Glutamatergic neuron (in vitro differentiated cells): ENCODE results near the gene ZNF22. TPM values are rescaled to one million over a fixed set of nuclear protein-coding genes. Genes with fewer than 3 reads are reported as not detected.
A peak's percentile ranks its signal among the peaks of the same experiment; 100 is the strongest.

ENCODE experiments used
- DNase-seq: peaks from one replicate; pipeline ENCODE4 v3.0.0; 2022
- H3K27ac Mint-ChIP-seq: one replicate; pipeline ENCODE4 v1.8.0; 2020; ENCODE audit warnings: mild to moderate bottlenecking, mixed read lengths, inconsistent platforms; ENCODE audit not compliant: unreplicated experiment
- H3K27me3 Mint-ChIP-seq: one replicate; pipeline ENCODE4 v1.8.0; 2020; ENCODE audit warnings: mild to moderate bottlenecking, moderate library complexity, mixed read lengths, inconsistent platforms; ENCODE audit not compliant: unreplicated experiment
- H3K36me3 Mint-ChIP-seq: one replicate; pipeline ENCODE4 v1.8.0; 2020; ENCODE audit warnings: mild to moderate bottlenecking, mixed read lengths, inconsistent platforms; ENCODE audit not compliant: unreplicated experiment
- H3K4me1 Mint-ChIP-seq: one replicate; pipeline ENCODE4 v1.8.0; 2020; ENCODE audit warnings: mild to moderate bottlenecking, low read depth, mixed read lengths, inconsistent platforms; ENCODE audit not compliant: unreplicated experiment
- H3K4me3 Mint-ChIP-seq: one replicate; pipeline ENCODE4 v1.8.0; 2020; ENCODE audit warnings: mild to moderate bottlenecking, mixed read lengths, inconsistent platforms; ENCODE audit not compliant: unreplicated experiment
- H3K9me3 Mint-ChIP-seq: one replicate; pipeline ENCODE4 v1.8.0; 2020; ENCODE audit warnings: mild to moderate bottlenecking, moderate library complexity, mixed read lengths, inconsistent platforms; ENCODE audit not compliant: unreplicated experiment
- total RNA-seq: library from RNA; stranded (reverse); fragmentation: NEBNext Ultra II Directional; extraction: Animal tissue kit (Norgen Biotek cat#: 25700); gene quantifications from one replicate; pipeline ENCODE4 v1.2.1, GENCODE V29; 2021; ENCODE audit not compliant: unreplicated experiment
- TF ChIP-seq, protein P1 (sequence below): fragments of 200-600 bp; sonication (generic); IDR thresholded peaks from one replicate; pipeline ENCODE4 v1.5.0; 2021; ENCODE audit not compliant: partially characterized antibody, unreplicated experiment

ZNF22 gene
- total RNA-seq, 1 donor from 2014 or later, result 40.2 TPM

DNA sequence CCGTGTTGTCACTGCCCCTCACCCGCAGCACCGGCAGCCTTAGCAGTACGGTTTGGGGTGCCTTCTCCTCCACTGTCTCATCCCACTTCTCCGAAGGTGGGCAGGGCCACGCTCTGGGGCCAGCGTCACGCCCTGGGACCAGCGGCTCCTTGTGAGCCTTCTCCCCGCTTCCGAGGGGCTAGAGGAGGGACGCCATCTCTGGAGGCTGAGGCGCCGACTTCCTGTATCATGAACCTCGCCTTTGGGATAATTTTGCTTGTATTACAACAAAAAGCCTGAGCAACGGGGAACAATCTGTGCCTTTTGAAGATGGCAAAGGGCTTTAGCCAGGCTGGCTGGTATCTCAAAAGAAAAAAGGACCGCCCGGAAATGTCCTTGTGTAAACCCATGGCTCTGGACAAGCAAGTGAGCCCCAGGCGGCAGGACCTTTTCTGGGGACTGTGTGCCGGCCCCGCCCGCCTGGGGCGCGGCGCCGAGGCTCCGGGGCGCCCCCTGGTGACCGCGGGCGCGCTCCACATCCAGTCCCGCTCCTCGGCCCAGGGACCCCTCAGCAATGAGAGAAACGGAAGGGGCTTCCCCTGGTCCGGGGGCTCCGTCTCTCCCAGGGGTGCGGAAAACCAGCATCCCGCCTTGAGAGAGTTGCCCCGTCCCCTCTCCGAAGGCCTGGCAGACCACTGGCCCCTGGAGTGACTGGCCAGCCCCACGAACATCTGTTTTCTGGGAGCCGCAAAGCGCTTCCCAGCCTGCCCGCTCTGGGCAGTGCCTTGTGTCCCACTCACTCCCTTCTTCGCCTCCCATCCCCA is 25.9 kb upstream of the ZNF22 start:
- peak; percentile 77 for DNase-seq
- Mint-ChIP-seq H3K9me3 (peaks cover 22% of the 10 kb centered on the region), H3K4me1 (peaks cover 35% of the 10 kb centered on the region), H3K27me3 (peaks cover 18% of the 10 kb centered on the region), H3K27ac (peak overlapping the region; percentile 78), H3K36me3 (no peaks in the 10 kb centered on the region), H3K4me3 (peak overlapping the region; percentile 77)
- TF ChIP-seq, protein P1, sequence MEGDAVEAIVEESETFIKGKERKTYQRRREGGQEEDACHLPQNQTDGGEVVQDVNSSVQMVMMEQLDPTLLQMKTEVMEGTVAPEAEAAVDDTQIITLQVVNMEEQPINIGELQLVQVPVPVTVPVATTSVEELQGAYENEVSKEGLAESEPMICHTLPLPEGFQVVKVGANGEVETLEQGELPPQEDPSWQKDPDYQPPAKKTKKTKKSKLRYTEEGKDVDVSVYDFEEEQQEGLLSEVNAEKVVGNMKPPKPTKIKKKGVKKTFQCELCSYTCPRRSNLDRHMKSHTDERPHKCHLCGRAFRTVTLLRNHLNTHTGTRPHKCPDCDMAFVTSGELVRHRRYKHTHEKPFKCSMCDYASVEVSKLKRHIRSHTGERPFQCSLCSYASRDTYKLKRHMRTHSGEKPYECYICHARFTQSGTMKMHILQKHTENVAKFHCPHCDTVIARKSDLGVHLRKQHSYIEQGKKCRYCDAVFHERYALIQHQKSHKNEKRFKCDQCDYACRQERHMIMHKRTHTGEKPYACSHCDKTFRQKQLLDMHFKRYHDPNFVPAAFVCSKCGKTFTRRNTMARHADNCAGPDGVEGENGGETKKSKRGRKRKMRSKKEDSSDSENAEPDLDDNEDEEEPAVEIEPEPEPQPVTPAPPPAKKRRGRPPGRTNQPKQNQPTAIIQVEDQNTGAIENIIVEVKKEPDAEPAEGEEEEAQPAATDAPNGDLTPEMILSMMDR, result peak; percentile 95

DNA sequence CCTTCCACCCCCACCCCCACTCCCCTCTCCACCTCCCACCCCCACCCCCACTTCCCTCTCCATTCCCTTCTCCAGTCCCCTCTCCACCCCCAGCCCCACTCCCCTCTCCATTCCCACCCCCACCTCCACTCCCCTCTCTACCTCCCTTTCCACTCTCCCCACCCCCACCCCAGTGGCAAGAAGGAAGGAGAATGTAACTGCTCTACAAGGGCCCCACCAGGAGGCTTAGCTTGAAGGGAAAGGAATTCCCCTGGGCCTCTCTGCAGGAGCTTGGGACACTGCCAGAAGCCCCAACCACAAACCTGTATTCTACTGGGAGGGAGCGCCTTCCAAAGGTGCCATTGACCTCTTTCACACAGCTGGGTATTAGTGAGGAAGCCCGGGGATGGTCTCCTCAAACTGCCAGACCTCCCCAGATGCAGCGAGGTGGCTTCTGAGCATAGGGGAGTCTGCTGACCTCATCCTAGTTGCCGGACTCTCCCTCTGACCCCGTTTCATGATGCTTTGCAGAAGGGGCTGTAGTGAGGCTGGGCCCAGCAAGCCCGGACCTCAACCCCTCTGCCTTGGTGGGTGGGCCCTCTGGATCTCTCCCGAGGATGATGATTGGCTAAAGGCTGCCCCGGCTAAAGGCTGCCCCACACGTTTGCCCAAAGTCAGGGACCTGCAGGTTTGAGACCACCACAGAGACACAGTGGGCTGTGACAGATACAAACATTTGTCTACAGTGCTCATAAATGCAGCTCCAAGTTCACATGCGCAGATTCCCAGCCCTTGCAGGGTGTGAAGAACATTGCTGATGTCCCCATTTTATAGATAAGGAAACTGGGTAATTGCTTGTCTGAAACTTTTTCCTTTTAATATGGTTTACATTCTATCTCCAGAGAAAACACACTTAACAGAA is 25.0 kb upstream of the ZNF22 start:
- peak; percentile 43 for DNase-seq
- H3K36me3 Mint-ChIP-seq, result no peaks in the 10 kb centered on the region
- H3K4me3 Mint-ChIP-seq, result peak overlapping the region; percentile 80
- peak overlapping the region; percentile 88 for H3K27ac Mint-ChIP-seq
- peaks cover 21% of the 10 kb centered on the region for H3K27me3 Mint-ChIP-seq
- TF ChIP-seq, protein P1, result no peak
- H3K4me1 Mint-ChIP-seq, result peaks cover 42% of the 10 kb centered on the region
- H3K9me3 Mint-ChIP-seq, result peaks cover 22% of the 10 kb centered on the region

DNA sequence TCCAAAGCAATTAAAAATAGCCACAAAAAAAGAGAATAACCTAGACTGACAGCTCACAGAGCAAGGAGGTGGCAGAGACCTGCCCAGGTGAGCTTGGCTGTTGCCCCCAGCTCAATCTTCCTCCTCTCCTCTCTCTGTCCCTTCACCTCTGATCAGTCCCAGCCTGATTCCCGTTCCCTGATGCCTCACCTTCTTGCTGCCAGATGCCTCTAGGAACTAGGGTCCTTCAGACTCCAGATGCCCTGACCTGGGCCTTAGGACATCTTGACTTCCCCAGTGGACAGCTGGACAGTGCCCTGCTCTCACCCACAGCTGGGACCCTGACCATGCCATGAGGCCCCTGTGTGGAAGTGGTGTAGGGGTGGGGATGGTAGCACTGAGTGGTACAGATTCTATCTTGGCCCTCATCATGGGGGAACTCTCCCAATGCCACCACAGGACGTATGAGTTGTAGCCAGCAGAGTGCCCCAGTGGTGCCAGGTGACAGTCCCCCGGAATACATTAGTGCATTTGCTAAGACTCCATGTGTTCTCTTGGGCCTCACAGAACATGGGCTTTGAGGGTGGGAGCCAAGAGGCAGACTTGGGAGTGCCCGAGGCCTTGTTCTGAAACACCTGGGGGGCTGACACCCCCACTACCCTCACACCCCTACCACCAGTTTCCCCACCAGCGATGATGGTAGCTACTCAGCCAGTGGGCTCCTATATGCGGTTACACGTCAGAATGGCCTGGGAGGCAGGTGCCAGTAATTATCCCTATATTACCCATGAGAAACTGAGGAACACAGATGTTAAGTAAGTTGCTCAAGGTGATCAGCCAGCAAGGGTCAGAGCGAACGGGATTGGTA is 24.1 kb upstream of the ZNF22 start:
- H3K27ac Mint-ChIP-seq, result peak overlapping the region; percentile 88
- H3K27me3 Mint-ChIP-seq, result peaks cover 24% of the 10 kb centered on the region
- H3K9me3 Mint-ChIP-seq, result peaks cover 25% of the 10 kb centered on the region
- H3K36me3 Mint-ChIP-seq, result no peaks in the 10 kb centered on the region
- peaks cover 50% of the 10 kb centered on the region for H3K4me1 Mint-ChIP-seq
- DNase-seq, result no peak
- TF ChIP-seq, protein P1, result no peak
- peak overlapping the region; percentile 80 for H3K4me3 Mint-ChIP-seq

DNA sequence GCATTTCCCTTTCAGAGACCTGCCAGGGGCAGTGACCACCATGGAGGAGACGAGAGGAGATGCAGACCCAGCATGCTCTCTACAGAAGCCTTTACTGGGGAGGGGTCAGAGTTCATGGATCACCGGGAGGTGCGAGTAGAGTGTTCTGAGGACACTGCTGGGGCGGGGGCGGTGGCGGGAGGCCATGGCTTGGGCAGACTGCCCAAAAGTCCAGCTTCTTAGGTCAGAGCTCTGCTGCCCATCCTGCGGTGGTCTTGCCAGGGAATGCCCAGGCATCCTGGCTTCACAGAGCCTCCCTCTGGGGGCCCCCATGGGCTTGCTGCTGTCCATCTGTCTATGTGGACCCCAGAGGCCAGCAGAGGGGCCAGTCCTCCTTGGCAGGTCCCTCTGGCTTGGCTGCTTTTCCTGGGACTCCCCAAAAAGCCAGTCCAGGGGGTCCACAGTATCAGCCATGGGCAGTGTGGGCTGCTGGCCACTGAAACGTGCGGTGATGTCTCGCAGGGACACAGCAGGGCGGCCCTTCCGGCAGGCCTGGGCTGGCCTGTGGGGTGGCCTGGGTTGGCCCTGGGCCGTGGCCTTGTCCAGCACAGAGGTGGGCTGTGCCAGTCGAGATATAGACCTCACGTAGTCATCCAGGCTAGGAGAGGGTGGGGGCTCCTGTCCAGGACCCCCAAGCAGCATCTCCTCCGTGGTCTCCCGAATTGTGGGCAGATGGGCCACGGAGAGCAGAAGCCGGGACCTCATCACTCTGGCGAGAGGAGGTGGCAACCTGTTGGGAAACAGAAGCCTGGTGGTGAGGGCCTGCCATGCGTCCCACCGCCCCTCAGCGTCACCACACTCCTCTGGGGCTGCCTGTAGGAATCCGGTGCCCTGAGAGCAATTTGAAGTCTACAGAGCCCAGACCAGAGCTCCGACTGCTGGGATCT is 23.2 kb upstream of the ZNF22 start:
- peak overlapping the region; percentile 99 for H3K27ac Mint-ChIP-seq

More for the DNA sequence above, 23.2 kb upstream of the ZNF22 start:
- DNase-seq, result no peak
- Mint-ChIP-seq H3K9me3 (peaks cover 25% of the 10 kb centered on the region), H3K36me3 (no peaks in the 10 kb centered on the region), H3K4me1 (peaks cover 55% of the 10 kb centered on the region), H3K4me3 (peak overlapping the region; percentile 92), H3K27me3 (peaks cover 18% of the 10 kb centered on the region)
- TF ChIP-seq, protein P1, result peak; percentile 19
